Vagina (tissue), 2 donors: ENCODE data around the gene CCL14.

Experiments used
- POLR2A ChIP-seq, 2 donors: fragments of 450-650 bp; IDR thresholded peaks; one replicate each; pipeline ENCODE4 v1.6.1; 2017; ENCODE audit warnings: antibody characterized with exemption in 2 of 2, mild to moderate bottlenecking in 2 of 2, moderate library complexity in 2 of 2
- POLR2AphosphoS5 ChIP-seq, 2 donors: sonication (generic); formaldehyde crosslinking; IDR thresholded peaks; one replicate each; pipeline ENCODE4 v1.9.0; 2017; ENCODE audit warnings: antibody characterized with exemption in 2 of 2, mild to moderate bottlenecking in 2 of 2, low read depth in 1 of 2; ENCODE audit not compliant: insufficient read depth in 1 of 2
- TF ChIP-seq, protein P1 (sequence below), 3 experiments: fragments of 450-650 bp in 2 of 3; fragments of 200-600 bp in 1 of 3; sonication (generic) in 1 of 3; IDR thresholded peaks; one replicate each; pipeline ENCODE4 v1.5.1; 2017 to 2019; ENCODE audit warnings: antibody characterized with exemption in 3 of 3, mild to moderate bottlenecking in 2 of 3, moderate library complexity in 2 of 3

DNA sequence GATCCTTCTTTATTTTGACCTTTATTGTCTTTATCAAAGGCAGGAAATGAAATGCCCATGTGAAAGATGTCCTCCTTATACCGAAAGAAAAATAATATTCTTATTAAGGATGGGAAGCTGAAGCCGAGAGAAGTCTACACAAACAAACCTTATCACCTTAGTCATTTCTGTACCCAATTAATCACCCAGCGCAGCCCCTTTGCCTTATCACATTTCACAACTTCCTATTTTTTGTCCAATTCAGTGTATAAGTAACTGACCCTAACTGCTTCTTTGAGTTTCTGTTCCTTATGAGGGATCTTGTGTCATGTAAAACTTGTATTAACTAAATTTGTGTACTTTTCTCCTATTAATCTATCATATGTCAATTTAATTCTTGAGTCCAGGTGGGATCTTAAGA is 47.6 kb upstream of the CCL14 start:
- TF ChIP-seq, protein P1, sequence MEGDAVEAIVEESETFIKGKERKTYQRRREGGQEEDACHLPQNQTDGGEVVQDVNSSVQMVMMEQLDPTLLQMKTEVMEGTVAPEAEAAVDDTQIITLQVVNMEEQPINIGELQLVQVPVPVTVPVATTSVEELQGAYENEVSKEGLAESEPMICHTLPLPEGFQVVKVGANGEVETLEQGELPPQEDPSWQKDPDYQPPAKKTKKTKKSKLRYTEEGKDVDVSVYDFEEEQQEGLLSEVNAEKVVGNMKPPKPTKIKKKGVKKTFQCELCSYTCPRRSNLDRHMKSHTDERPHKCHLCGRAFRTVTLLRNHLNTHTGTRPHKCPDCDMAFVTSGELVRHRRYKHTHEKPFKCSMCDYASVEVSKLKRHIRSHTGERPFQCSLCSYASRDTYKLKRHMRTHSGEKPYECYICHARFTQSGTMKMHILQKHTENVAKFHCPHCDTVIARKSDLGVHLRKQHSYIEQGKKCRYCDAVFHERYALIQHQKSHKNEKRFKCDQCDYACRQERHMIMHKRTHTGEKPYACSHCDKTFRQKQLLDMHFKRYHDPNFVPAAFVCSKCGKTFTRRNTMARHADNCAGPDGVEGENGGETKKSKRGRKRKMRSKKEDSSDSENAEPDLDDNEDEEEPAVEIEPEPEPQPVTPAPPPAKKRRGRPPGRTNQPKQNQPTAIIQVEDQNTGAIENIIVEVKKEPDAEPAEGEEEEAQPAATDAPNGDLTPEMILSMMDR (IDR thresholded peaks at IDR 0.05): no peak
- TF ChIP-seq POLR2A (IDR thresholded peaks at IDR 0.05) (no peak), POLR2AphosphoS5 (IDR thresholded peaks at IDR 0.05; ENCODE audit: insufficient read depth in 1 of 2, low read depth in 1 of 2) (no peak)
